K562 (cell line): Measurements from ENCODE around the gene AFG1L. TPM values are rescaled to one million over a fixed set of nuclear protein-coding genes. Genes with fewer than 3 reads are reported as not detected.

Source experiments
- CBX1 ChIP-seq: sonication (generic); IDR thresholded peaks from 2 replicates; pipeline ENCODE4 v1.6.1; 2016; ENCODE audit warnings: antibody characterized with exemption, low read depth, mild to moderate bottlenecking
- CSDE1 ChIP-seq, 2 experiments: fragments of 450-650 bp; IDR thresholded peaks; 2 replicates each; pipeline ENCODE4 v1.6.1; 2016; ENCODE audit warnings: mild to moderate bottlenecking in 1 of 2
- HMGXB4 ChIP-seq: sonication (generic); formaldehyde crosslinking; IDR thresholded peaks from 2 replicates; pipeline ENCODE4 v1.8.1; 2023; ENCODE audit warnings: mild to moderate bottlenecking, missing genetic modification reagents
- POLR2AphosphoS5 ChIP-seq: IDR thresholded peaks from 2 replicates; pipeline ENCODE4 v1.6.1; 2011; ENCODE audit warnings: mild to moderate bottlenecking, low read depth, low read length, moderate library complexity; ENCODE audit not compliant: control insufficient read depth, insufficient read depth
- PRMT5 ChIP-seq: sonication (generic); formaldehyde crosslinking; IDR thresholded peaks from 2 replicates; pipeline ENCODE4 v1.5.0; 2020; ENCODE audit warnings: missing genetic modification reagents
- RAD21 ChIP-seq, 2 experiments: fragments of 250-450 bp in 1 of 2; fragments of 450-650 bp in 1 of 2; sonication (Bioruptor Pico) in 1 of 2; formaldehyde crosslinking in 1 of 2; IDR thresholded peaks in 1 of 2; conservative IDR thresholded peaks in 1 of 2; 2 replicates each; pipeline versions ENCODE4 v1.4.0 to v1.8.0; 2020 to 2022; ENCODE audit warnings: mild to moderate bottlenecking in 2 of 2, moderate library complexity in 1 of 2
- SMARCE1 ChIP-seq: fragments of 450-650 bp; IDR thresholded peaks from 2 replicates; pipeline ENCODE4 v1.7.1; 2016; ENCODE audit warnings: mild to moderate bottlenecking
- ZKSCAN8 ChIP-seq: fragments of 200-800 bp; sonication (Bioruptor generic); IDR thresholded peaks from 2 replicates; pipeline ENCODE4 v1.6.1; 2016; ENCODE audit warnings: missing genetic modification characterization, missing compliant biosample characterization
- ZNF395 ChIP-seq: fragments of 200-800 bp; sonication (Bioruptor generic); IDR thresholded peaks from 2 replicates; pipeline ENCODE4 v1.6.1; 2017; ENCODE audit warnings: missing genetic modification characterization, missing compliant biosample characterization
- polyA plus RNA-seq, 8 experiments: library from polyadenylated mRNA; depleted of rRNA in 4 of 8; stranded (reverse) in 5 of 8; unstranded in 3 of 8; fragments of >200 nt; fragmentation: Nextera tagmentation in 2 of 8; fragmentation: Illumina TruSeq in 1 of 8; extraction: Ambion mirVana in 2 of 8; extraction: Trizol in 1 of 8; gene quantifications; 2 replicates each; pipeline versions ENCODE4 v1.2.1 to v1.2.3, GENCODE V29; 2011 to 2014; ENCODE audit warnings: inconsistent platforms in 1 of 8, missing spikeins in 1 of 8
- total RNA-seq, 7 experiments: library from RNA; depleted of rRNA in 6 of 7; stranded (reverse); fragments of >200 nt in 6 of 7; fragmentation: Illumina TruSeq in 2 of 7; extraction: Trizol in 2 of 7; gene quantifications; 2 replicates each; pipeline versions ENCODE4 v1.2.1 to v1.2.3, GENCODE V29; 2011 to 2021; ENCODE audit warnings: low replicate concordance in 1 of 7

Gene AFG1L
- total and polyA plus RNA-seq, 9 of the 15 experiments (the other 6 are each of a cell fraction or from before 2014, with no cell fraction given), result 2.2 to 15.5 (median 5.8) TPM

- 0 out of 2 replicates have a peak, but pooled peaks have one; percentile 64 for TF ChIP-seq HMGXB4 (CRISPR knock-in tag)
- TF ChIP-seq ZKSCAN8 (CRISPR knock-in tag), result no peak
- TF ChIP-seq POLR2AphosphoS5, result 0 out of 2 replicates have a peak, but pooled peaks have one; percentile 45
- no peak for TF ChIP-seq CSDE1 (IDR thresholded peaks at IDR 0.05)
- TF ChIP-seq SMARCE1, result peak; percentile 52; the same call in 1 of the 2 replicates
- TF ChIP-seq PRMT5 (CRISPR knock-in tag), result no peak
- 0 out of 2 replicates have a peak, but pooled peaks have one; percentile 67 for TF ChIP-seq ZNF395 (CRISPR knock-in tag)
- peak in 1 of 2 experiments; percentile 12; a peak in 1 of 4 replicates for TF ChIP-seq RAD21 (CRISPR knock-in tag; conservative IDR thresholded peaks at IDR 0.05 in 1 of 2, IDR thresholded peaks at IDR 0.05 in 1 of 2)
- TF ChIP-seq CBX1, result peak; percentile 27; the same call in 1 of the 2 replicates
Measured at GRCh38 chr6:108260126-108260808, 34.6 kb upstream of the AFG1L start (continued).
